MCF 10A (cell line): ENCODE measurements around the gene SLC45A1. TPM values are rescaled to one million over a fixed set of nuclear protein-coding genes. Genes with fewer than 3 reads are reported as not detected.

Source experiments
- BruUV-seq: library from RNA; stranded (reverse); fragments of 400-500 nt; replicated peaks from 2 replicates; lab custom pipeline; 2021; lab: Mats Ljungman, UMichigan
- CTCF ChIA-PET: fragments of 300-600 bp; sonication (Branson Sonifier 250); formaldehyde crosslinking; extraction: SDS; loops from one replicate; lab custom pipeline; 2021; ENCODE audit warnings: antibody characterized with exemption, inconsistent platforms; lab: Yijun Ruan, JAX
- POLR2A ChIA-PET: fragments of 300-600, 350-650 bp; sonication (Branson Sonifier 250); formaldehyde crosslinking; extraction: SDS; loops from one replicate; lab custom pipeline; 2020; ENCODE audit warnings: antibody characterized with exemption, inconsistent platforms; lab: Yijun Ruan, JAX
- DNase-seq: peaks from one replicate; pipeline ENCODE4 v3.0.0-alpha.2; 2018; ENCODE audit not compliant: unreplicated experiment
- H3K27ac Mint-ChIP-seq: one replicate; pipeline ENCODE4 v1.8.0; 2022; ENCODE audit warnings: mild to moderate bottlenecking, low read depth, mixed read lengths; ENCODE audit not compliant: unreplicated experiment
- H3K27me3 Mint-ChIP-seq: one replicate; pipeline ENCODE4 v1.8.0; 2022; ENCODE audit warnings: mixed read lengths; ENCODE audit not compliant: insufficient read depth, unreplicated experiment
- H3K36me3 Mint-ChIP-seq: one replicate; pipeline ENCODE4 v1.8.0; 2022; ENCODE audit warnings: mild to moderate bottlenecking, moderate library complexity, mixed read lengths; ENCODE audit not compliant: insufficient read depth, unreplicated experiment
- H3K4me1 Mint-ChIP-seq: one replicate; pipeline ENCODE4 v1.8.0; 2022; ENCODE audit warnings: mixed read lengths; ENCODE audit not compliant: insufficient read depth, unreplicated experiment
- H3K4me3 Mint-ChIP-seq: one replicate; pipeline ENCODE4 v1.8.0; 2022; ENCODE audit warnings: mild to moderate bottlenecking, moderate library complexity, mixed read lengths; ENCODE audit not compliant: unreplicated experiment
- H3K9me3 Mint-ChIP-seq: one replicate; pipeline ENCODE4 v1.8.0; 2022; ENCODE audit warnings: mixed read lengths; ENCODE audit not compliant: unreplicated experiment
- CTCF ChIP-seq: fragments of 200-600 bp; IDR thresholded peaks from one replicate; pipeline ENCODE4 v1.8.0; 2022; ENCODE audit warnings: antibody characterized with exemption, mild to moderate bottlenecking; ENCODE audit not compliant: unreplicated experiment
- intact Hi-C: fragments of 100-400 bp; cut with micrococcal nuclease; formaldehyde crosslinking; loops from 2 replicates; pipeline ENCODE4 v1.14.1; 2022
- total RNA-seq: library from RNA; stranded (reverse); gene quantifications from 2 replicates; pipeline ENCODE4 v1.2.3, GENCODE V29; 2022

The SLC45A1 gene
- total RNA-seq, 1 experiment from 2014 or later, result 0.30 TPM

- no peaks in the 10 kb centered on the region for H3K36me3 Mint-ChIP-seq
- no peak overlapping the region for H3K4me3 Mint-ChIP-seq
- intact Hi-C loops, result no loop called here
- ChIA-PET POLR2A (interaction anchor here (0.6 to 1.2 kb wide), 3 partner anchors 34 to 465 kb away, joined by 3 to 4 read pairs (median 3); no protein-coding TSS in a partner anchor), CTCF (no interaction called here)
- peaks cover 4% of the 10 kb centered on the region for H3K4me1 Mint-ChIP-seq
- no peak for TF ChIP-seq CTCF
- no peaks in the 10 kb centered on the region for H3K9me3 Mint-ChIP-seq
- H3K27ac Mint-ChIP-seq, result no peak overlapping the region
- H3K27me3 Mint-ChIP-seq, result peaks cover 18% of the 10 kb centered on the region
- no TSS peak for BruUV-seq
- no peak for DNase-seq
Observed at GRCh38 chr1:8283058-8283884, 34.6 kb upstream of the SLC45A1 start.

GRCh38 chr1:8284127-8284526 lies 33.8 kb upstream of the SLC45A1 start:
- ChIA-PET CTCF (no interaction called here), POLR2A (interaction anchor here (0.6 to 1.5 kb wide), 5 partner anchors 15 to 80 kb away, joined by 3 to 6 read pairs (median 3); no protein-coding TSS in a partner anchor)
- Mint-ChIP-seq H3K27ac (no peak overlapping the region), H3K27me3 (peaks cover 18% of the 10 kb centered on the region), H3K4me3 (no peak overlapping the region), H3K9me3 (no peaks in the 10 kb centered on the region), H3K4me1 (peaks cover 4% of the 10 kb centered on the region), H3K36me3 (no peaks in the 10 kb centered on the region)
- no peak for DNase-seq
- no peak for TF ChIP-seq CTCF
- no TSS peak for BruUV-seq
- intact Hi-C loops, result no loop called here

- Mint-ChIP-seq H3K9me3 (no peaks in the 10 kb centered on the region), H3K27me3 (peaks cover 18% of the 10 kb centered on the region), H3K27ac (peak overlapping the region; percentile 42), H3K36me3 (no peaks in the 10 kb centered on the region), H3K4me3 (no peak overlapping the region), H3K4me1 (peaks cover 4% of the 10 kb centered on the region)
- intact Hi-C loops, result no loop called here
- no peak for TF ChIP-seq CTCF
- BruUV-seq, result no TSS peak
- POLR2A ChIA-PET, result interaction anchor here (0.6 to 1.5 kb wide), 4 partner anchors 26 to 244 kb away, joined by 3 to 6 read pairs (median 3); no protein-coding TSS in a partner anchor
- CTCF ChIA-PET, result interaction anchor here (0.7 to 1.3 kb wide), 2 partner anchors 26 to 310 kb away, joined by 3 read pairs; no protein-coding TSS in a partner anchor
- peak; percentile 37 for DNase-seq
Observed at GRCh38 chr1:8285103-8285502, 32.8 kb upstream of the SLC45A1 start.

GRCh38 chr1:8285965-8286364 lies 31.9 kb upstream of the SLC45A1 start:
- Mint-ChIP-seq H3K27me3 (peaks cover 18% of the 10 kb centered on the region), H3K27ac (no peak overlapping the region), H3K36me3 (no peaks in the 10 kb centered on the region), H3K4me1 (peaks cover 4% of the 10 kb centered on the region), H3K4me3 (no peak overlapping the region), H3K9me3 (no peaks in the 10 kb centered on the region)
- DNase-seq, result no peak
- CTCF ChIA-PET, result interaction anchor here (1.3 kb wide), 1 partner anchor 310 kb away, joined by 3 read pairs; no protein-coding TSS in a partner anchor
- intact Hi-C loops, result no loop called here
- no peak for TF ChIP-seq CTCF
- no TSS peak for BruUV-seq
- POLR2A ChIA-PET, result interaction anchor here (0.6 kb wide), 1 partner anchor 326 kb away, joined by 3 read pairs; no protein-coding TSS in a partner anchor
